Osteoblast (primary cell): ENCODE data around the gene CFAP74. TPM values are rescaled to one million over a fixed set of nuclear protein-coding genes. Genes with fewer than 3 reads are reported as not detected.

Experiments
- DNase-seq: peaks from one replicate; pipeline ENCODE4 v3.0.0; 2011; ENCODE audit warnings: low spot score, mixed read lengths; ENCODE audit not compliant: insufficient read length; ENCODE audit errors: missing footprints
- H2AFZ ChIP-seq: 2 replicates; pipeline ENCODE4 v1.6.0; 2011; ENCODE audit warnings: mild to moderate bottlenecking, low read length
- H3K27ac ChIP-seq: 2 replicates; pipeline ENCODE4 v1.5.1; 2011; ENCODE audit warnings: mild to moderate bottlenecking, low read depth, low read length, moderate library complexity
- H3K27me3 ChIP-seq: 2 replicates; pipeline ENCODE4 v1.6.0; 2012; ENCODE audit warnings: mild to moderate bottlenecking, control low read depth, inconsistent platforms, low read length, moderate library complexity; ENCODE audit not compliant: insufficient read depth
- H3K36me3 ChIP-seq: 2 replicates; pipeline ENCODE4 v1.5.1; 2011; ENCODE audit warnings: mild to moderate bottlenecking, low read length, control low read depth, moderate library complexity; ENCODE audit not compliant: insufficient read depth
- H3K4me1 ChIP-seq: 2 replicates; pipeline ENCODE4 v1.5.1; 2011; ENCODE audit warnings: mild to moderate bottlenecking, low read length, control low read depth, moderate library complexity; ENCODE audit not compliant: insufficient read depth
- H3K4me2 ChIP-seq: 2 replicates; pipeline ENCODE4 v1.6.0; 2011; ENCODE audit warnings: mild to moderate bottlenecking, low read length; ENCODE audit not compliant: insufficient read depth
- H3K4me3 ChIP-seq: fragments of 200-600 bp; sonication (generic); 3 replicates; pipeline ENCODE4 v1.5.1; 2012; ENCODE audit warnings: mild to moderate bottlenecking, low read length, inconsistent platforms; ENCODE audit not compliant: insufficient read depth
- H3K79me2 ChIP-seq: 2 replicates; pipeline ENCODE4 v1.6.0; 2012; ENCODE audit warnings: mild to moderate bottlenecking, low read length, control low read depth, inconsistent platforms; ENCODE audit not compliant: insufficient read depth
- H3K9me3 ChIP-seq: 2 replicates; pipeline ENCODE4 v1.5.1; 2011; ENCODE audit warnings: low read depth, low read length, control low read depth
- H4K20me1 ChIP-seq: 2 replicates; pipeline ENCODE4 v1.6.0; 2012; ENCODE audit warnings: mild to moderate bottlenecking, low read length, control low read depth; ENCODE audit not compliant: insufficient read depth
- CTCF ChIP-seq: IDR thresholded peaks from 2 replicates; pipeline ENCODE4 v1.5.1; 2011; ENCODE audit warnings: mild to moderate bottlenecking, low read depth, low read length, moderate library complexity; ENCODE audit errors: extremely low read depth
- total RNA-seq: library from RNA; depleted of rRNA; stranded (reverse); fragments of >200 nt; gene quantifications from 2 replicates; pipeline ENCODE4 v1.2.3, GENCODE V29; 2012

The CFAP74 gene
- total RNA-seq, 1 donor = not detected

GRCh38 chr1:1917995-1918900, 85.3 kb downstream of the CFAP74 start:
- H3K27ac ChIP-seq = no peak overlapping the region
- peaks cover 11% of the 10 kb centered on the region for H3K27me3 ChIP-seq
- no peaks in the 10 kb centered on the region for H3K9me3 ChIP-seq
- no peak for TF ChIP-seq CTCF
- peak overlapping the region; percentile 72 for H3K4me2 ChIP-seq
- peaks cover 6% of the 10 kb centered on the region for H3K4me1 ChIP-seq
- no peak for DNase-seq
- H3K79me2 ChIP-seq = no peaks in the 10 kb centered on the region
- peak overlapping the region; percentile 58 for H3K4me3 ChIP-seq
- H3K36me3 ChIP-seq = no peaks in the 10 kb centered on the region
- no peaks in the 10 kb centered on the region for H4K20me1 ChIP-seq
- no peak overlapping the region for H2AFZ ChIP-seq

GRCh38 chr1:1917304-1917976, 86.1 kb downstream of the CFAP74 start:
- TF ChIP-seq CTCF = no peak
- no peak for DNase-seq
- H3K79me2 ChIP-seq = no peaks in the 10 kb centered on the region
- H3K36me3 ChIP-seq = no peaks in the 10 kb centered on the region
- H3K27ac ChIP-seq = no peak overlapping the region
- H2AFZ ChIP-seq = no peak overlapping the region
- peaks cover 11% of the 10 kb centered on the region for H3K27me3 ChIP-seq
- H3K4me2 ChIP-seq = no peak overlapping the region
- no peak overlapping the region for H3K4me3 ChIP-seq
- peaks cover 6% of the 10 kb centered on the region for H3K4me1 ChIP-seq
- no peaks in the 10 kb centered on the region for H4K20me1 ChIP-seq
- no peaks in the 10 kb centered on the region for H3K9me3 ChIP-seq

GRCh38 chr1:1916851-1917251, 86.7 kb downstream of the CFAP74 start:
- no peaks in the 10 kb centered on the region for H3K79me2 ChIP-seq
- TF ChIP-seq CTCF = no peak

More at GRCh38 chr1:1916851-1917251, 86.7 kb downstream of the CFAP74 start:
- no peak overlapping the region for H3K27ac ChIP-seq
- no peak overlapping the region for H3K4me3 ChIP-seq
- no peak for DNase-seq
- H3K27me3 ChIP-seq = peaks cover 11% of the 10 kb centered on the region
- H2AFZ ChIP-seq = no peak overlapping the region
- H4K20me1 ChIP-seq = no peaks in the 10 kb centered on the region
- no peaks in the 10 kb centered on the region for H3K9me3 ChIP-seq
- H3K36me3 ChIP-seq = no peaks in the 10 kb centered on the region
- no peak overlapping the region for H3K4me2 ChIP-seq
- H3K4me1 ChIP-seq = peaks cover 6% of the 10 kb centered on the region
